SJSA1 (cell line): ENCODE results near the gene COL5A2. TPM values are rescaled to one million over a fixed set of nuclear protein-coding genes. Genes with fewer than 3 reads are reported as not detected.

Source experiments
- DNase-seq, 2 experiments: peaks; one replicate each; pipeline ENCODE4 v3.0.0-alpha.2; 2015 to 2020; ENCODE audit warnings: low spot score in 2 of 2, low read depth in 1 of 2
- H3K27ac ChIP-seq: fragments of 250-450 bp; sonication (Bioruptor Pico); 2 replicates; pipeline ENCODE4 v1.5.1; 2020; ENCODE audit warnings: mild to moderate bottlenecking, moderate library complexity
- H3K27me3 ChIP-seq: fragments of 250-450 bp; sonication (Bioruptor Pico); replicated peaks from 2 replicates; pipeline ENCODE4 v1.5.1; 2020; ENCODE audit warnings: mild to moderate bottlenecking, moderate library complexity
- H3K36me3 ChIP-seq: fragments of 250-450 bp; sonication (Bioruptor Pico); 2 replicates; pipeline ENCODE4 v1.5.1; 2020; ENCODE audit warnings: mild to moderate bottlenecking
- H3K4me1 ChIP-seq: fragments of 250-450 bp; sonication (Bioruptor Pico); replicated peaks from 2 replicates; pipeline ENCODE4 v1.6.1; 2021; ENCODE audit warnings: mild to moderate bottlenecking
- H3K4me3 ChIP-seq: fragments of 250-450 bp; sonication (Bioruptor Pico); 2 replicates; pipeline ENCODE4 v1.5.1; 2020; ENCODE audit warnings: mild to moderate bottlenecking
- H3K9me3 ChIP-seq: fragments of 250-450 bp; sonication (Bioruptor Pico); replicated peaks from 2 replicates; pipeline ENCODE4 v1.5.1; 2020; ENCODE audit warnings: mild to moderate bottlenecking
- total RNA-seq: library from RNA; depleted of rRNA; stranded (reverse); fragments of >200 nt; shearing (Covaris generic); gene quantifications from 2 replicates; pipeline ENCODE4 v1.2.3, GENCODE V29; 2014

COL5A2 gene
- total RNA-seq, 1 experiment from 2014 or later: 917 TPM

GRCh38 chr2:189095101-189095500 is 84.5 kb downstream of the COL5A2 start:
- peak overlapping the region; percentile 78 for H3K27ac ChIP-seq
- H3K36me3 ChIP-seq: peaks cover 87% of the 10 kb centered on the region
- no peaks in the 10 kb centered on the region for H3K9me3 ChIP-seq
- no peaks in the 10 kb centered on the region for H3K27me3 ChIP-seq
- H3K4me1 ChIP-seq: peaks cover 48% of the 10 kb centered on the region
- no peak for DNase-seq
- H3K4me3 ChIP-seq: no peak overlapping the region

- H3K27ac ChIP-seq: no peak overlapping the region
- no peak overlapping the region for H3K4me3 ChIP-seq
- H3K27me3 ChIP-seq: no peaks in the 10 kb centered on the region
- H3K9me3 ChIP-seq: no peaks in the 10 kb centered on the region
- peaks cover 41% of the 10 kb centered on the region for H3K4me1 ChIP-seq
- no peak for DNase-seq
- peaks cover 88% of the 10 kb centered on the region for H3K36me3 ChIP-seq
Measured at GRCh38 chr2:189092936-189093335, 86.6 kb downstream of the COL5A2 start.

GRCh38 chr2:189091253-189091652 is 88.3 kb downstream of the COL5A2 start:
- peaks cover 90% of the 10 kb centered on the region for H3K36me3 ChIP-seq
- no peak overlapping the region for H3K4me3 ChIP-seq
- peak overlapping the region; percentile 38 for H3K27ac ChIP-seq
- H3K4me1 ChIP-seq: peaks cover 34% of the 10 kb centered on the region
- no peak for DNase-seq
- no peaks in the 10 kb centered on the region for H3K27me3 ChIP-seq
- no peaks in the 10 kb centered on the region for H3K9me3 ChIP-seq

- DNase-seq: no peak
- H3K4me1 ChIP-seq: peaks cover 21% of the 10 kb centered on the region
- H3K9me3 ChIP-seq: no peaks in the 10 kb centered on the region
- peaks cover 93% of the 10 kb centered on the region for H3K36me3 ChIP-seq
- H3K27me3 ChIP-seq: no peaks in the 10 kb centered on the region
- H3K4me3 ChIP-seq: no peak overlapping the region
- no peak overlapping the region for H3K27ac ChIP-seq
Measured at GRCh38 chr2:189088591-189089205, 90.9 kb downstream of the COL5A2 start.

- peak in 1 of 2 experiments; percentile 77 for DNase-seq
- Histone ChIP-seq H3K36me3 (peaks cover 95% of the 10 kb centered on the region), H3K9me3 (no peaks in the 10 kb centered on the region), H3K4me3 (no peak overlapping the region), H3K4me1 (peaks cover 19% of the 10 kb centered on the region), H3K27me3 (no peaks in the 10 kb centered on the region), H3K27ac (peak overlapping the region; percentile 72)
Measured at GRCh38 chr2:189086710-189087109, 92.9 kb downstream of the COL5A2 start.

GRCh38 chr2:189086250-189086649 is 93.3 kb downstream of the COL5A2 start:
- H3K27ac ChIP-seq: peak overlapping the region; percentile 72
- no peaks in the 10 kb centered on the region for H3K9me3 ChIP-seq
- DNase-seq: no peak
- H3K36me3 ChIP-seq: peaks cover 94% of the 10 kb centered on the region
- no peak overlapping the region for H3K4me3 ChIP-seq
- no peaks in the 10 kb centered on the region for H3K27me3 ChIP-seq
- H3K4me1 ChIP-seq: peaks cover 15% of the 10 kb centered on the region

GRCh38 chr2:189083606-189084005 is 96.0 kb downstream of the COL5A2 start:
- no peaks in the 10 kb centered on the region for H3K9me3 ChIP-seq
- H3K27ac ChIP-seq: no peak overlapping the region
- H3K4me1 ChIP-seq: peaks cover 15% of the 10 kb centered on the region
- no peak for DNase-seq
- H3K27me3 ChIP-seq: no peaks in the 10 kb centered on the region
- no peak overlapping the region for H3K4me3 ChIP-seq
- peaks cover 94% of the 10 kb centered on the region for H3K36me3 ChIP-seq

GRCh38 chr2:189083106-189083505 is 96.5 kb downstream of the COL5A2 start:
- Histone ChIP-seq H3K4me3 (no peak overlapping the region), H3K27ac (no peak overlapping the region), H3K27me3 (no peaks in the 10 kb centered on the region), H3K9me3 (no peaks in the 10 kb centered on the region), H3K36me3 (peaks cover 94% of the 10 kb centered on the region), H3K4me1 (peaks cover 15% of the 10 kb centered on the region)
- DNase-seq: no peak

- Histone ChIP-seq H3K4me3 (no peak overlapping the region), H3K27me3 (no peaks in the 10 kb centered on the region), H3K9me3 (no peaks in the 10 kb centered on the region), H3K4me1 (peaks cover 15% of the 10 kb centered on the region), H3K36me3 (peaks cover 95% of the 10 kb centered on the region), H3K27ac (no peak overlapping the region)
- no peak for DNase-seq
Measured at GRCh38 chr2:189082376-189082975, 97.1 kb downstream of the COL5A2 start.

GRCh38 chr2:189076572-189076971 is 103.0 kb downstream of the COL5A2 start:
- Histone ChIP-seq H3K27me3 (no peaks in the 10 kb centered on the region), H3K4me3 (no peak overlapping the region), H3K27ac (no peak overlapping the region), H3K4me1 (no peaks in the 10 kb centered on the region), H3K9me3 (no peaks in the 10 kb centered on the region), H3K36me3 (peaks cover 97% of the 10 kb centered on the region)
- no peak for DNase-seq

- Histone ChIP-seq H3K36me3 (peaks cover 98% of the 10 kb centered on the region), H3K9me3 (no peaks in the 10 kb centered on the region), H3K27me3 (no peaks in the 10 kb centered on the region), H3K27ac (no peak overlapping the region), H3K4me1 (no peaks in the 10 kb centered on the region), H3K4me3 (no peak overlapping the region)
- no peak for DNase-seq
Measured at GRCh38 chr2:189076120-189076519, 103.4 kb downstream of the COL5A2 start.

GRCh38 chr2:189074506-189074905 is 105.1 kb downstream of the COL5A2 start:
- Histone ChIP-seq H3K4me3 (no peak overlapping the region), H3K36me3 (peaks cover 98% of the 10 kb centered on the region), H3K27me3 (no peaks in the 10 kb centered on the region), H3K9me3 (no peaks in the 10 kb centered on the region), H3K4me1 (no peaks in the 10 kb centered on the region), H3K27ac (no peak overlapping the region)
- DNase-seq: no peak

- no peak overlapping the region for H3K27ac ChIP-seq
- no peak overlapping the region for H3K4me3 ChIP-seq
- H3K9me3 ChIP-seq: no peaks in the 10 kb centered on the region
- no peaks in the 10 kb centered on the region for H3K4me1 ChIP-seq
- DNase-seq: no peak
- no peaks in the 10 kb centered on the region for H3K27me3 ChIP-seq
- H3K36me3 ChIP-seq: peaks cover 98% of the 10 kb centered on the region
Measured at GRCh38 chr2:189072036-189072435, 107.5 kb downstream of the COL5A2 start.

GRCh38 chr2:189069855-189070619 is 109.5 kb downstream of the COL5A2 start:
- Histone ChIP-seq H3K27ac (no peak overlapping the region), H3K9me3 (no peaks in the 10 kb centered on the region), H3K27me3 (no peaks in the 10 kb centered on the region), H3K36me3 (peaks cover 98% of the 10 kb centered on the region), H3K4me3 (no peak overlapping the region), H3K4me1 (no peaks in the 10 kb centered on the region)
- DNase-seq: no peak
